Astrocyte of the cerebellum (primary cell): ENCODE measurements around the gene RBFOX1.

ENCODE experiments used
- DNase-seq: peaks from one replicate; pipeline ENCODE4 v3.0.0-alpha.2; 2011; ENCODE audit warnings: low read depth
- H3K4me3 ChIP-seq: 2 replicates; pipeline ENCODE4 v1.5.1; 2011; ENCODE audit warnings: mild to moderate bottlenecking, low read depth, low read length, moderate library complexity
- in situ Hi-C: cut with HindIII; loops from 2 replicates; pipeline ENCODE4 v1.10.0; 2017; ENCODE audit warnings: low sequenced_read_pairs
- TF ChIP-seq, protein P1 (sequence below): IDR thresholded peaks from 2 replicates; pipeline ENCODE4 v1.5.1; 2012; ENCODE audit warnings: low read length, low read depth, moderate library complexity, mild to moderate bottlenecking; ENCODE audit errors: missing control alignments

Gene RBFOX1

GRCh38 chr16:7303052-7303610, 29.5 kb upstream of the RBFOX1 start:
- no peak for DNase-seq
- in situ Hi-C loops = no loop called here

DNA sequence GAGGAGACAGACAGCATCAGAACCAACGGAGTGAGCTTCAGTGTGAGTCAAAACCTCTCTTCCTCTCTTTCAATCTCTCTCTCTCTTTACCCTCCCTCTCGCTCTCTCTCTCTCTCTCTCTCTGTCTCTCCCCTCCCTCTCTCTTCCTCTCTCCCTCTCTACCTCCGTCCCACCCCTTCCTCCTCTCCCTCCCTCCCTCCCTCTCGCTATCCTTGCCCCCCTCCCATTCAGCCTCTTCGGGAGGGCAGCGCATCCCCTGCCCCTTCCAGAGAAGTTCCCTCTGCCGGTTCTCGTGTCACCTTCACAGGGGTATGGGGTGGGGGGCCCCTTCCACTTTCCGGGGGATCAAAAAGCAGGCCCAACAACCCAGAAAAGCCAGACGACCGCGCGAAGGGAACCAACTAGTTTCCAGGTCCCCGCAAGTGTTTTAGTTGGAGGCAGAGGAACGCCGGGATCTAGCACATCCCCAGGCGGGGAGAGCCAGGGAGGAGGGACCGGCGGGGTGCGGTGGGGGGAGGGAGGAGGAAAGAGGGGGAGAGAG, 28.9 kb upstream of the RBFOX1 start:
- TF ChIP-seq, protein P1, sequence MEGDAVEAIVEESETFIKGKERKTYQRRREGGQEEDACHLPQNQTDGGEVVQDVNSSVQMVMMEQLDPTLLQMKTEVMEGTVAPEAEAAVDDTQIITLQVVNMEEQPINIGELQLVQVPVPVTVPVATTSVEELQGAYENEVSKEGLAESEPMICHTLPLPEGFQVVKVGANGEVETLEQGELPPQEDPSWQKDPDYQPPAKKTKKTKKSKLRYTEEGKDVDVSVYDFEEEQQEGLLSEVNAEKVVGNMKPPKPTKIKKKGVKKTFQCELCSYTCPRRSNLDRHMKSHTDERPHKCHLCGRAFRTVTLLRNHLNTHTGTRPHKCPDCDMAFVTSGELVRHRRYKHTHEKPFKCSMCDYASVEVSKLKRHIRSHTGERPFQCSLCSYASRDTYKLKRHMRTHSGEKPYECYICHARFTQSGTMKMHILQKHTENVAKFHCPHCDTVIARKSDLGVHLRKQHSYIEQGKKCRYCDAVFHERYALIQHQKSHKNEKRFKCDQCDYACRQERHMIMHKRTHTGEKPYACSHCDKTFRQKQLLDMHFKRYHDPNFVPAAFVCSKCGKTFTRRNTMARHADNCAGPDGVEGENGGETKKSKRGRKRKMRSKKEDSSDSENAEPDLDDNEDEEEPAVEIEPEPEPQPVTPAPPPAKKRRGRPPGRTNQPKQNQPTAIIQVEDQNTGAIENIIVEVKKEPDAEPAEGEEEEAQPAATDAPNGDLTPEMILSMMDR = no peak
- no peak overlapping the region for H3K4me3 ChIP-seq
- no peak for DNase-seq
- in situ Hi-C loops = no loop called here

More at GRCh38 chr16:7303052-7303610, 29.5 kb upstream of the RBFOX1 start:
- TF ChIP-seq, protein P1 = no peak
- no peak overlapping the region for H3K4me3 ChIP-seq

GRCh38 chr16:7304279-7304678, 28.4 kb upstream of the RBFOX1 start:
- TF ChIP-seq, protein P1 = no peak
- DNase-seq = no peak
- H3K4me3 ChIP-seq = no peak overlapping the region
- in situ Hi-C loops = no loop called here

GRCh38 chr16:7304958-7305357, 27.7 kb upstream of the RBFOX1 start:
- no peak overlapping the region for H3K4me3 ChIP-seq
- TF ChIP-seq, protein P1 = no peak
- in situ Hi-C loops = no loop called here
- DNase-seq = no peak

DNA sequence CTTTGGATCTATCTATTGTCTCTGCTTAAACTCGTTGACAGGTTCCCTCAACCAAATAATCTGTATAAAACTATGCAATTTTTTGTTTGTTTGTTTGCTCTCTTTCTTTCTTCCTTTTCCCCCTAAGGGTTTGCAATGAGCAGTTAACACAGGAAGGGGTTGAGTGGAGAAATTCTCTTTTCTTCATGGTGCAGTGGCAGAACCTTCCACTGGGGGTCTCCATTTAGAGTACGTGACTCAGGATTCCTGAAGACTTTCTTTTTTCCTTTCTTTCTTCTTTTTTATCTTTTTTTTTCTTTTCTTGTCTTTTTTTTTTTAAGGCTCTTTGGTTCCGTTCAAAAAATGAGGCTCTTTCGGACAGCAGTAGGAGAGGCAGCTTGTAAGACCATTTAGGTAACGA, 19.5 kb upstream of the RBFOX1 start:
- no peak for DNase-seq
- in situ Hi-C loops = no loop called here
- TF ChIP-seq, protein P1 = peak; percentile 23
- H3K4me3 ChIP-seq = no peak overlapping the region

DNA sequence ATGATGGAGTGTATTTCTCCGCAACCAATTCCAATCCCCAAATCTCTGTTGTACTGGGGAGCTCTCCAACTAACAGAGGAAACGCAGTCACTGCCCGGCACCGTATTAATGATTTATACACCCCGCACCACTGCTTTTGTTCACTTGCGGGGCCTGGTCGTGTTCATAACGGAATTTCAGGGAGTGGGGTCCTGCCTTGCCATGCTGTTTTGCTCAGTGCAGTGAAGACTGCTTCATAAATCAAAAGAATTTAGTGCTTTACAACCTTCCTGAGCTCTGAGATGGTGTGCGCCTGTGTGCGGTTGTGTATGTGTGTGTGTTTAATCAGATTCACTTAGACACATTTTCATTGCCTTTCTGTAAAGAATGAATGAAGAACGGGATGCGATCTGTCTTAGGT, 18.5 kb upstream of the RBFOX1 start:
- DNase-seq = no peak
- H3K4me3 ChIP-seq = no peak overlapping the region
- TF ChIP-seq, protein P1 = no peak
- in situ Hi-C loops = no loop called here
